B cell (primary cell): ENCODE data around the gene CDCA8.

Experiments used
- CTCF ChIP-seq: fragments of 200-600 bp; IDR thresholded peaks from one replicate; pipeline ENCODE4 v1.8.0; 2022; ENCODE audit warnings: antibody characterized with exemption, mild to moderate bottlenecking
- EZH2 ChIP-seq: IDR thresholded peaks from 2 replicates; pipeline ENCODE4 v1.6.1; 2012; ENCODE audit warnings: borderline replicate concordance, low read depth, mild to moderate bottlenecking, moderate library complexity, low read length; ENCODE audit not compliant: insufficient read depth, poor library complexity, severe bottlenecking

- TF ChIP-seq CTCF, result no peak
- no peak for TF ChIP-seq EZH2
Measured at GRCh38 chr1:37650173-37650572, 42.1 kb upstream of the CDCA8 start.
